ENCODE data around the gene ADAM10.
"Not testable (repeated sequence)": the region's sequence is repeated elsewhere in the genome, so short reads cannot be mapped to it uniquely, and the experiment has no call there.

ADAM10 gene, protein sequence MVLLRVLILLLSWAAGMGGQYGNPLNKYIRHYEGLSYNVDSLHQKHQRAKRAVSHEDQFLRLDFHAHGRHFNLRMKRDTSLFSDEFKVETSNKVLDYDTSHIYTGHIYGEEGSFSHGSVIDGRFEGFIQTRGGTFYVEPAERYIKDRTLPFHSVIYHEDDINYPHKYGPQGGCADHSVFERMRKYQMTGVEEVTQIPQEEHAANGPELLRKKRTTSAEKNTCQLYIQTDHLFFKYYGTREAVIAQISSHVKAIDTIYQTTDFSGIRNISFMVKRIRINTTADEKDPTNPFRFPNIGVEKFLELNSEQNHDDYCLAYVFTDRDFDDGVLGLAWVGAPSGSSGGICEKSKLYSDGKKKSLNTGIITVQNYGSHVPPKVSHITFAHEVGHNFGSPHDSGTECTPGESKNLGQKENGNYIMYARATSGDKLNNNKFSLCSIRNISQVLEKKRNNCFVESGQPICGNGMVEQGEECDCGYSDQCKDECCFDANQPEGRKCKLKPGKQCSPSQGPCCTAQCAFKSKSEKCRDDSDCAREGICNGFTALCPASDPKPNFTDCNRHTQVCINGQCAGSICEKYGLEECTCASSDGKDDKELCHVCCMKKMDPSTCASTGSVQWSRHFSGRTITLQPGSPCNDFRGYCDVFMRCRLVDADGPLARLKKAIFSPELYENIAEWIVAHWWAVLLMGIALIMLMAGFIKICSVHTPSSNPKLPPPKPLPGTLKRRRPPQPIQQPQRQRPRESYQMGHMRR

DNA sequence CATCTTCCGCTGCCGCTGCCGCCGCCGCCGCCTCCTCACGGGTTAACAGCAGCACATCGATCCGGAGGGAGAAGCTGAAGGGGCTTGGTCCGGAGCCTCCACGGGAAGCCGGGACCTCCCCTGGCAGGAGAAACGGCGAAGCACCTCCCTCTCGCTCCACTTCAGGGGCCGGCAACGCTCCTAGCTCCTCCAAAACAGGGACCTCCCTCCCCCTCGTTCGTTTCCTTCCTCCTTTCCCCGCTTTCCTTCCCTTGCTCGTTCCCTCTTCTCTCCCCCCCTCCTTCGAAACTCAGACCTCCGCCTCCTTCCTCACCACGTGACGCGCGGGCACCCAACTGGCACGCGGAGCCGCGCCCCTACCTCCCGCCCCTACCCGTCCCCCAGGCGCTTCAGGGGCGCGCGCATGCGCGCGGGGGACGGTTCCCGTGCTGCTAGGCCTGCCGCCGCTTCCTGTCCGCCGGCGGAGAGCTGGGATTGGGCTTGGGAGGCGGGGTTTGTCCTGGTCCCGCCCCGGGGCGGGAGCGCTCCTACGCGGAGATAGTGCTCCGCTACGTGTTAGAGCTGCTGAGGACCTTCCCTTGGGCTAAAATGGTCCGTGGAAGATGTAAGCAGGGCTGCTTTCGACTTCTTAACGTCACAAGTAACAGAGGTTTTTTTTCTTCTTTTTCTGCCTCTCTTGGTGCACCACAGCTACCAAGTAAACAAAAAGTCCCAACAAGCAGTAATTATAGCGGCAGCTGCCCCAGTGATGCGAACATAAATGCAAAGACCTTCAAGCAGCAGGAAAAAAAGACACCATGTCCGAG is at the start of gene ADAM10:
Gene ADAM10, minus strand, starts transcription at position 176 of the 806 bp plus-strand sequence. Its CDS starts 173 bp downstream, at position 3.
- peak; percentile 99 for DNase-seq

DNA sequence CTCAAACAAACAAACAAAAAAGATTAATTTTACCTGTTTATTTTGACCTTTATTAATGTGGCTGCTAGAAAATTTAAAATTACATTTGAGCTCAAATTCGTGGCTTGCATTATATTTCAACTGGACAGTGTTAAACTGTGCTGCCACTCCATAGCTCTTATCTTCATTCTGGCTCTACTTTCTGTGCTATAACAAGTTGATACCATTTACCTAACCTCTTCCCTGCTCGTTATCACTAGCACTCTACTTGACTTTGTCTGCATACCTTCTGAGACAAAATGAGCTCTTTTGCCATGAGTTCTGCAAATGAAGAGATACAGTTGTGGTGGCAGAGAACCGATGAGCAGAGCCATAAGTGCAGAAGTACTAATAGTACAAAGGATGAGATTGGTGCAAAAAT is 48.0 kb upstream of the ADAM10 start:
- no peak for DNase-seq

DNA sequence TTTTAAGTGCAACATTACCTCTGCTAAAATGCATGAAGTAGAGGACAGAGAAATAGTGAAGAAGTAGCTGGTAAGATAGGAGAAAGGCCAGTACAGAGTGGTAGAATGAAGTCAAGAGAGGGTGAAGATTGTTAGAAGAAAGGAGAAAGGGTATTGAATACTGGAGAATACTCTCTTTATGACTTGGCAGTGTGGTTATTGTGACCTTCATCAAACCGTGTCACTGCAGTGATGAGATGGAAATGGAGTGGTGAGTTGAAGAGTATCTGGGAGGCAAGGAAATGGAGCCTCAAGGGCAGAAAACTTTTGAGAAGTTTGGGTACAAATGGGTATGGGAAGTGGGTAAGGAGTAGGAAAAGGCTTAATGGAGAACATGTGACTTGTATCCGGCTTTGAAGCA is 46.3 kb upstream of the ADAM10 start:
- DNase-seq: no peak

DNA sequence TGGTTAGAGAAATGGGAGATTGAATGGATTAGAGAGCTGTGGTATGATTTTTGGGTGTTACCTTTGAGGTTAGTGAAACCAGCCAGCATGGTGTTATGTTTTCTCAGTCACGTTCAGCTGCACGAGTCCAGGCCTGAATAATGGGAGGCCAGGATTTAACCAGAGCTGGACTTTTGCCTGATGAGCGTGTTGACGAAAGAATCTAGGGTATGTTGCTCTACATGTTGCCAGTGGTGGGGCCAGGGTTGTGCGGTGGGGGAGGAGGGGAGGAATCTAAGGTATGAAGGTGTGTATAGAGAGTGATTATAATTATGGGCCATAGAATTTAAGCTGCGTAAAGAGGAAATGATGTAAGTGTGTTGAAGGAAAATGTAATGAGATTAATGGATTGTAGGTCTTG is 44.4 kb upstream of the ADAM10 start:
- no peak for DNase-seq

DNA sequence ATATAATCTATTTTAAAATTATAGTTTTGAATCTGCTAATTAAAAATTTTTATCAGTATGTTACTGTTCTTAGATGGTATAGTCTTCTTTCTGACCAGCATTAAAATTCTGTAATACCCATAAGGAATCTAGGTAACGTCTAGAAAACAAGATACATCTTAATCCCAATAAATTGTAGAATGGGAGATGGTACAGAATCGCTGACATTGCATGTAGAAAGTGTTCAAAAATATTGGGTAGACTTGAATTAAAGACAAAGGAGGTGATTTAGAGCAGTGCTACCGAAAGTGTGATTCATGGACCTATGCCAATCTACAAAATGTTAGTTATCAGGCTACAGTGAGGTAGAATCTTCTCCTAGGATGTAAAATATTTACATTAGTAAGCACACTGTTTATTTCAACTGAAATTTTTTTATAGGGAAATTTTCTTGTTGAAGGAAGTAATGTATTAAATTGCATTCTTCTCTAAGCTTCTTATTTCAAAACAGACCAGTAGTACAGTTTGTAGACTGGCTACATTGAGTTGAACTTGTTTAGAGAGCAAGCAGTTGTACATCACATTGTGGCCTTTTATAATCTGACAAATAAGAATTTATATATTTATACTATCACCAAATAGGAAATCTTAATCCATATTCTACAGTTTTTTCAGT is 38.7 kb upstream of the ADAM10 start:
- DNase-seq: no peak

DNA sequence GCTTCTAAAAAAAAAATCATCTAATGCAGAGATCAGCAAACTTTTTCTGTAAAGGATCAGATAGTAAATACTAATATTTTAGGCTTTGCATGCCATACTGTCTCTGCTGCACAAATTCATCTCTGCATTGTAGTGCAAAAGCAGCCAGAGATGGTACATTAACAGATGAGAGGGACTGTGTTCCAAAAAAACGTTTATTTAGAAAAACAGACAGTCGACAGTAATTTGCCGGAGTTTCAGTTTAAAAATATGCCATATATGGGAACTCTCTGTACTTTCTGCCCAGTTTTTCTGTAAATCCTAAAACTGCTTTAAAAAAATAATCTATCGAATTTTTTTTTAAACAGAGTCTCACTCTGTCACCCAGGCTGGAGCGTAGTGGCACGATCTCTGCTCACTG is 35.8 kb upstream of the ADAM10 start:
- no peak for DNase-seq

DNA sequence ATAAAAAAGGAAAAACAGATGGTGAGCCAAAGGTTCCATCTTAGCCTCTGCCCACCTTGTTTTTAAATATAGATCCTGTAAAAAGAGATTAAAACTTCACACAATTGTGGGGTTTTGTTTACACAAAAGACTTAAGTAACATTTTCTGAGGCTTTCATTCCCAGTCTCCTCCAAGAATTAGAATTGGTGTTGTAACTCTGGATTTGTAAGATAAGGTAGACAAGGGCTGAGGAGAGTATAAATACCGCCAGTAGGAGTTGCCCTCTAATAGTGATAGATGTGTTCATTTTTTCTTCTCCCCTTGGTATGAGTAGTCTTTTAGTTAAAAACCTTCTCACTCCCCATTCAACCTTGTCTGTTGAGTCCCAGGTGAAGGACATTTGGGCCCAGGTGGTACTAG is 30.0 kb upstream of the ADAM10 start:
- DNase-seq: no peak

DNA sequence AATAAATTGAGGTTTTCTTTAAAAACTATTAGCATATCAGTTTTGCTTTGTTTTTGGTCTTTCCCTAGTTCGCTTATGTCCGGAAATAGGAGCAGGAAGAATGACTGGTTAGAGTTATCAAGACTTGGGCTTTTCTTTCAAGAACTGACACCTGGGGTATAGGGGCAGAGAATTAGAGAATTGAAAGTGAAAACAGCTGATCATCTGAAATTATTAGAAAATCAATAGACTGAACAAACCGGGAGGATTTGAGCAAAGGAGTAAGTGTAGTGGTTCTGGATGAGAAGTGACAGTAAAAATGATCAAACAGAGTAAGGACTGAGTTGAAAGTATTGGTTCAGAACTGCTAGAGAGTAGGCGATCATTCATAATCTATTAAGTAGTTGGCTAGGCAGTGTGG is 27.6 kb upstream of the ADAM10 start:
- DNase-seq: no peak

DNA sequence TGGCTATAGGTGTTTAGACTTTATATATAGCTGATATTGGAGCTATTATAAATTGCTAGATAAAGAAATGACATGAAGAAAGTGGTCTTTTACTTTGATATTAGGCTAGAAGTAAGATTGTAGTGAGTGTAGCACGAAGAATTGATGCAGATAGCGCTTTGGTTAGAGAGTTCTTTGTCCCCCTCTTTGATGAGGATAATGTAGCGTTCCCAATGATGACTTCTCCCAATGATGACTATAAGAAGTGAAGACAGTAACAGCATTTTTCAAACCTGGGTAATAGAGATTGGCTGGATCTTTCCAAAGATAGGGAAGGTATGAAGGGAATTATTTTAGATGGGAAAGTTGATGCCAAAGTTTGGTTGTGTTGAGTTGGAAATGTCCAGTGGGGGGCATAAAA is 25.9 kb upstream of the ADAM10 start:
- no peak for DNase-seq

DNA sequence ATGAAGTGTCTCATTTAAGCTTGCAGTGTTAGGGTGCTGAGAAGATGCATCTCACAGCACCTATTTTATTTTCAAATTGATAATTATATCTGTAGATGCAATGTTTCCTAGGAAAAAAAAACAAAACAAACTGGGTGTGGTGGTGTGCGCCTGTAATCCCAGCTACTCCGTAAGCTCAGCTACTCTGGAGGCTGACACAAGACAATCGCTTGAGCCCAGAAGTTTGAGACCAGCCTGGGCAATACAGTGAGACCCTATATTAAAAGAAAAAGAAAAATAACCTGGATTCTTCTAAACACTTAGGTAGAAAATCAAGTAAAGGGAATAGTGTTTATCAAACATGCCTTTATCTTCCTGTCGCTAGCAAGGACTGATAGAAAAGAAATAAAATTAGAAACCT is 23.5 kb upstream of the ADAM10 start:
- no peak for DNase-seq

DNA sequence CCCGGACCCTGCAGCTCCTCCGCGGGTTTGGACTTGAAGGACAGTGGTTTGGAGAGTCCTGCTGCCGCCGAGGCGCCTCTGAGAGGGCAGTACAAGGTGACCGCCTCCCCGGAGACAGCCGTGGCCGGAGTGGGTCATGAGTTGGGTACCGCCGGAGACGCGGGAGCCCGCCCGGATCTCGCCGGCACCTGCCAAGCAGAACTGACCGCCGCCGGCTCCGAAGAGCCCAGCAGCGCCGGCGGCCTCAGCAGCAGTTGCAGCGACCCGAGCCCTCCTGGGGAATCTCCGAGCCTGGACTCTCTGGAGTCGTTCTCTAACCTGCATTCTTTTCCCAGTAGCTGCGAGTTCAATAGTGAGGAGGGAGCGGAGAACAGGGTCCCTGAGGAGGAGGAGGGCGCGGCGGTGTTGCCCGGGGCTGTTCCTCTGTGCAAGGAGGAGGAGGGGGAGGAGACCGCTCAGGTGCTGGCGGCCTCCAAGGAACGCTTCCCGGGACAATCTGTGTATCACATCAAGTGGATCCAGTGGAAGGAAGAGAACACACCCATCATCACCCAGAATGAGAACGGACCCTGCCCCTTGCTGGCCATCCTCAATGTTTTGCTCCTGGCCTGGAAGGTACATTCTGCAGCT is 22.2 kb upstream of the ADAM10 start:
- DNase-seq: peak; percentile 19

DNA sequence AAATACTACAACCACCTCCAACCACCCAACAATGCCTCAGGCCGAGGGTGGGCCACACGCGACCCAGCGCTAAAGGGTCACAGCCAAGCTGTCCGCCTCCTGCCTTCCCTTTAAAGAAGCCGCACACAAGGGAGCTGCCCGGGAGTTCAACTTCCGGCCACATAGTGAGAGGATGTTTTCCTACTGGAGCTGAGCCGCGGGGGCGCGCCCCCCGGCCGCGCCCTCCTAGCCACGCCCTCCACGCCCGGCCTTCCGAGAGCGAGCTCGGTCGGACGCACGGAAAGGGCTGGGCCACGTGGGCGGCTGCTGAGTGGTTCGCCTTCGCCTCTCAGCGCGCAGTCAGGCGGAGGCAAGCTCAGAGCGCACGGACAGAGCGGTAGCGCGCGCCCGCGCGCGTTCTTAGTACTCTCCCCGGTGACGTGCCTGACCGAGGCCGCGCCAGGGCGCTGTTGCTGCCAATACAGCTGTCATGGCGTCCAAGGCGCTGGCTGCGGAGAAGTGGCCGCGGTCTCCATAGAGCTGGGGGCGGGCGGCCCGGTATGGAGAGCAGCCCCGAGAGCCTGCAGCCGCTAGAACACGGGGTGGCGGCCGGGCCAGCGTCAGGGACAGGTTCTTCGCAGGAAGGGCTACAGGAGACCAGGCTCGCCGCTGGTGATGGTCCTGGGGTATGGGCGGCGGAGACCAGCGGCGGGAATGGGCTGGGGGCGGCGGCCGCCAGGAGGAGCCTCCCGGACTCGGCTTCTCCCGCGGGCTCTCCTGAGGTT is 21.5 kb upstream of the ADAM10 start, which contains the start of gene MINDY2:
Gene MINDY2, plus strand, starts transcription at position 446 of the 764 bp plus-strand sequence. Its CDS starts 94 bp downstream, at position 540.
- DNase-seq: peak; percentile 98

DNA sequence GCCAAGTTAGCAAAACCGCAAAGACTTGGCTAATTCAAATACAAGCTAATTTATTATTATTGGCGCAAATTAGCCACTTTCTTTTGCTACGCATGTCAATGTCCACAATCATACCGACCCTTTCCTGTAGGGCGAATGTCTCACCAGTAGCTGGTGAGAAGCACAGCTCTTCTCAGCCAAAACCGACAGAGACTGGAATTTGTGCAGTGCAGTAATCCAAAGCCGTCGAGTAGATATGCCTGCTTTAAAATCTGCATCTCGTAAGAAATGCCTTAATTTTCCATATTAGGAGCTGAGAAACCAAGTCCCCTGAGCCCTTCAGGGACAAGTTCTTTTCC is 21.0 kb upstream of the ADAM10 start:
- DNase-seq: peak; percentile 28

DNA sequence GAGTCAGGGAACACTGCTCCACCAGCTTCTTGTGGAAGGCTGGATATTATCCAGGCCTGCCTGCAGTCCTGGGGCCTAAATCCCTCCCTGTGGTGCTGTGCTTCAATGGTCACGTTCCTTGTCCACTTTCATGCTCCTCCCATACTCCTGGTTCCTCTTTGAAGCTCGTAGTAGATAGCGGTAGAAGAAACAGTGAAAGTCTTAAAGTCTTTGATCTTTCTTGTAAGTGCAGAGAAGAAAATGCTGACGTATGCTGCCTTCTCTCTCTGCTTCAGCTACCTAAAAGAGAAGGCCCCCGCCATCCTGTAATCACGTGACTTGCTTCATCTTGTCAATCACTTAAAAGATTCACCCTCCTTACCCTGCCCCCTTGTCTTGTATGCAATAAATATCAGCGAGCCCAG is 19.1 kb upstream of the ADAM10 start:
- DNase-seq: not testable (repeated sequence)

DNA sequence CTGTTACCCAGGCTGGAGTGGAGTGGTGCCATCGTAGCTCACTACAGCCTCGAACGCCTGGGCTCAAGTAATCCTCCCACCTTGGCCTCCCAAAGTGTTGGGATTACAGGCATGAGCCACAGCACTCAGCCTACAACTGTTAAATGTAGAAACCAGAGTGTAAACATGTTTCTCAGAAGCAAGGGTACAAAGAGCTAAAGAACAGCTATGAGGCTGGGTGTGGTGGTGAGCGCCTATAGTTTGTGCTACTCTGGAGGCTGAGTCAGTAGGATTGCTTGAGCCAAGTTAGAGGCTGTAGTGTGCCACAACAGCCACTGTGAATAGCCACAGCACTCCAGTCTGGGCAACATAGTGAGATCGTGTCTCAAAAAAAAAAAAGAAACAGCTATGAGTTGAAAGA is 16.8 kb upstream of the ADAM10 start:
- no peak for DNase-seq

DNA sequence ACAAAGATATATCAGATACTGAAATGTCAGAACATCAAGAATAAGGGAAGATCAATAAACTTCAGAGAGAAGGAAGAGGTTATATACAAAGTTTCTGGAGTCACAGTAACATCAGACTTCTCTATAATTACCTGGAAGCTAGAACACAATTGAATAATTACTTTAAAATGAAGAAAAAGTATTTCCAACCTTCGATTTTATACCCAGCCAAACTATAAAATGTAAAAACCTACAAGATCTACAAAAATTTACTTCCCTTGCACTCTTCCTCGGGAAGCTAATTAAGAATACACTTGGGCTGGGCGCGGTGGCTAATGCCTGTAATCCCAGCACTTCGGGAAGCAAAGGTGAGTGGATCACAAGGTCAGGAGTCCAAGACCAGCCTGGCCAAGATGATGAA is 15.0 kb upstream of the ADAM10 start:
- DNase-seq: no peak

DNA sequence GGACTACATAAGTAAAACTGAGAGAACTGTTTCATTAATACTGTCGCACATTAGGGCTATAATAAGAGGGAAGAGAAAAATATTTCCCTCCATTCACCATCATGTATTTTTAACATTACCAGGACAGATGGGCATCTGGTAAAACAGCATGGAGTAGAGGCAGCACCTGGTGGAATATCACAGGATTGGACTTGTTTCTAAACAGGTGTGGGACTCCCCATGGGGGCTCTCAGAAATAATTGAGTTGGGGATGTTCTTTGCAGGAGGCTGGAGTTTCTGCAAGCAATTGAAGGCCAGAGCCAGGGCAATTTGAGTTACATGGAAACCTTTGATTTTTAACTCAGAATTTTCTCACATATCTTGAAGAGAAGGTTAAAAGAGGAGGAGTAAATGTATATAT is 13.2 kb upstream of the ADAM10 start:
- DNase-seq: no peak

DNA sequence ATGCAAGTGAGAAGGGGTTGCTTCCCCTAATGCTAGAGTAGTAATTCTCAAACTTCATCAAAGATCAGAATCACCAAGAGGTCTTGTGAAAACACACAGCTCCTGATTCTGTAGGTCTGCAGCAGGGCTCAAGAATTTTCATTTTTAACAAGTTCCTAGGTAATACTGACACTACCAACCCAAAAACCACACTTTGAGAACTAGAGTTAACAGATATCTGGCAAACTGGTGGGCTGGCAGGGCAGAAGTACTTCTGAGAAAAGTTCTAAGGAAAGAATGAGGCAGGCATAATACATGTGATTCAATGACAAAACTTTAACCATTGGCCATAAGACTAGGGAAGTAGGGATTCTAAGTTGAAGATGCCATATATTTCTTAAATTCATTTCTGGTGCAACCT is 12.8 kb upstream of the ADAM10 start:
- DNase-seq: no peak

DNA sequence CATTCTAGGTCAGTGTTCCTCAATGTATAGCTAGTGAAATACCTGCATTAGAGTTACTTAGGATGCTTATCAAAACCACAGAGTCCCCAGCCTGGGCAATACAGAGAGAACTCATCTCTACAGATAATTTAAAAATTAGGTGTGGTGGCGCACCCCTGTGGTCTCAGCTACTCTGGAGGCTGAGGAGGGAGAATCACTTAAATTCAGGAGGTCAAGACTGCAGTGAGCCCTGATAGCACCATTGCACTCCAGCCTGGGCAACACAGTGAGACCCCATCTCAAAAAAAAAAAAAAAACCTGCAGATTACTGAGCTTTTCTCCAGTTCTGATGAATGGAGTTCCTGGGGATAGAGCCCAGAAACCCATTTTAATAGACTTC is 11.5 kb upstream of the ADAM10 start:
- DNase-seq: no peak

DNA sequence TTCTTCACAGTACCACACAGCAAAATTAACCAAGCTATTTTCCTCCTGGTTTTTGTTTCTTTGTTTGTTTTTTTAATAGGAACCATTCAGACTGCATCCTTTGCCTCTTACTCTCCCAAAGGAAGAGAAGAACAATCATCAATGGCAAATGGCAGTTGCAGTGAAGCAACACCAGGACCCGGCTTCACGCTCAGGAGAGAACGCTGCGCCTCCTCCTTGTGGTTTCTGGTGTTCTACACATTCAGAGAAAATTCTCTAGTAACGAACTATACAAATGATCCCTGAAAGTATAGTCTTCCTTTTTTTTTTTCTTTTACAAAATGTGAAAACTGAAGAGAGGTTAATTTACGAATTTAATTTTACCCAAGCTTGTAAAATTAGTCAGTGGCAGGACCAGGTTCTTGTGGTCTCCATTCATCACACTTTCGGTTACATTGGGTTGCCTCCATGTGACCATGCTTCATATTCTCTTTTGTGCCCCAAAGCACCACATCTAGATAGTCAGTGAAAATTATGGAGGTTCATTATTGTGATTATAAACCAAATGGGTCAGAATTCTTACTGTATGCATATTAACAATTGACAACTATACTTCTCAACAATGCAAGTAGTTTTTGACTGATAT is 11.0 kb upstream of the ADAM10 start:
- DNase-seq: no peak

DNA sequence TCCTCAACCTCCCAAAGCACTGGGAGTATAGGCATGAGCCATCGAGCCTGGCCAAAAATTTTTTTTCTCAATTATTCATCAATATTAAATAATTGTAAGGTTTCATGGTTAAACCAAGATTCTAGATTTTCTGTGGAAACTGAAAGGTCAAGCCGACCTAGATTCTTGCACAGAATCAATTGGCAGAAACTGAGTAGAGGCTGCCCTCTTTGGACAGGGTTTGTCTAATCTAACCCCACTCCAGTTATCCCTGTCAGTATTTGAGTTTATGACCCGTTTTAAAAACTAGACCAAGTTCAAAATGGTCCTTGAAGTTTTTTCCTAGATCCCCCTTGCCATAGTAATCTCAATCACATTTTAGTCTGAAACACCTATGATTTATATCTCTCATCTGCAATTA is 8.6 kb upstream of the ADAM10 start:
- no peak for DNase-seq

Data from activated CD4-positive, alpha-beta T cell treated with anti-CD3 and anti-CD28 coated beads, Interleukin-2, Interleukin-6, amounts not matched to agents 100 ng/mL and 50 ng/mL, durations not matched to agents 16 hours and 8 hours (primary cell).